Liver (tissue), 9 donors: ENCODE data around the gene AMBN. TPM values are rescaled to one million over a fixed set of nuclear protein-coding genes. Genes with fewer than 3 reads are reported as not detected.
A peak's percentile ranks its signal among the peaks of the same experiment; 100 is the strongest.

Experiments
- DNase-seq: peaks from one replicate; pipeline ENCODE4 v3.0.0-alpha.2; 2017; ENCODE audit warnings: low spot score
- H3K27ac ChIP-seq, 2 donors: one replicate each; pipeline ENCODE4 v1.7.0; 2013; ENCODE audit warnings: inconsistent platforms in 2 of 2, low read length in 2 of 2, control low read depth in 1 of 2, low read depth in 1 of 2, mild to moderate bottlenecking in 1 of 2
- H3K27me3 ChIP-seq, 4 donors: one replicate each; pipeline versions ENCODE4 v1.6.1 to v1.7.0; 2013; ENCODE audit warnings: low read length in 3 of 4, inconsistent platforms in 1 of 4, mild to moderate bottlenecking in 1 of 4, moderate library complexity in 1 of 4; ENCODE audit not compliant: control insufficient read depth in 4 of 4, insufficient read depth in 4 of 4
- H3K36me3 ChIP-seq, 4 donors: one replicate each; pipeline versions ENCODE4 v1.6.1 to v1.7.0; 2013; ENCODE audit warnings: low read length in 3 of 4, mild to moderate bottlenecking in 3 of 4, low read depth in 1 of 4, moderate library complexity in 1 of 4; ENCODE audit not compliant: control insufficient read depth in 4 of 4, insufficient read depth in 3 of 4
- H3K4me1 ChIP-seq, 4 donors: one replicate each; pipeline versions ENCODE4 v1.6.1 to v1.7.0; 2013; ENCODE audit warnings: low read length in 3 of 4, mild to moderate bottlenecking in 3 of 4, moderate library complexity in 1 of 4; ENCODE audit not compliant: control insufficient read depth in 4 of 4, insufficient read depth in 4 of 4
- H3K4me3 ChIP-seq, 3 donors: one replicate each; pipeline versions ENCODE4 v1.6.1 to v1.7.0; 2013; ENCODE audit warnings: low read length in 3 of 3, control low read depth in 1 of 3, low read depth in 1 of 3, mild to moderate bottlenecking in 1 of 3
- H3K9ac ChIP-seq, 2 donors: one replicate each; pipeline ENCODE4 v1.7.0; 2013; ENCODE audit warnings: low read length in 2 of 2, mild to moderate bottlenecking in 2 of 2, moderate library complexity in 2 of 2, control low read depth in 1 of 2, low read depth in 1 of 2
- H3K9me3 ChIP-seq, 4 donors: one replicate each; pipeline versions ENCODE4 v1.6.1 to v1.7.0; 2013; ENCODE audit warnings: low read length in 3 of 4; ENCODE audit not compliant: control insufficient read depth in 4 of 4
- EGR1 ChIP-seq, 2 donors: IDR thresholded peaks; 2 replicates each; pipeline ENCODE4 v1.6.1; 2016 to 2018; ENCODE audit warnings: antibody characterized with exemption in 2 of 2, low read depth in 2 of 2
- FOXA1 ChIP-seq: IDR thresholded peaks from 2 replicates; pipeline ENCODE4 v1.6.1; 2016; ENCODE audit warnings: antibody characterized with exemption
- FOXA2 ChIP-seq: IDR thresholded peaks from 2 replicates; pipeline ENCODE4 v1.6.1; 2016; ENCODE audit warnings: antibody characterized with exemption
- GABPA ChIP-seq, 2 donors: IDR thresholded peaks in 1 of 2; conservative IDR thresholded peaks in 1 of 2; 2 replicates each; pipeline ENCODE4 v1.6.1; 2016; ENCODE audit warnings: antibody characterized with exemption in 2 of 2, mild to moderate bottlenecking in 1 of 2, moderate library complexity in 1 of 2
- HNF4A ChIP-seq, 2 donors: conservative IDR thresholded peaks; 2 replicates each; pipeline ENCODE4 v1.6.1; 2016; ENCODE audit warnings: antibody characterized with exemption in 2 of 2, mild to moderate bottlenecking in 2 of 2
- HNF4G ChIP-seq: IDR thresholded peaks from 2 replicates; pipeline ENCODE4 v1.6.1; 2016; ENCODE audit warnings: antibody characterized with exemption
- JUND ChIP-seq, 2 donors: IDR thresholded peaks; 2 replicates each; pipeline ENCODE4 v1.6.1; 2016; ENCODE audit warnings: antibody characterized with exemption in 2 of 2
- NR2F2 ChIP-seq: IDR thresholded peaks from 2 replicates; pipeline ENCODE4 v1.6.1; 2016; ENCODE audit warnings: antibody characterized with exemption
- RAD21 ChIP-seq, 2 donors: IDR thresholded peaks; 2 replicates each; pipeline ENCODE4 v1.6.1; 2016; ENCODE audit warnings: antibody characterized with exemption in 2 of 2, mild to moderate bottlenecking in 2 of 2
- RXRA ChIP-seq, 2 donors: IDR thresholded peaks; 2 replicates each; pipeline ENCODE4 v1.6.1; 2017 to 2018; ENCODE audit warnings: antibody characterized with exemption in 2 of 2, mild to moderate bottlenecking in 1 of 2
- SP1 ChIP-seq: IDR thresholded peaks from 2 replicates; pipeline ENCODE4 v1.6.1; 2018; ENCODE audit warnings: antibody characterized with exemption, mild to moderate bottlenecking
- TAF1 ChIP-seq: conservative IDR thresholded peaks from 2 replicates; pipeline ENCODE4 v1.6.1; 2016; ENCODE audit warnings: antibody characterized with exemption, mild to moderate bottlenecking
- YY1 ChIP-seq: IDR thresholded peaks from 2 replicates; pipeline ENCODE4 v1.6.1; 2016; ENCODE audit warnings: antibody characterized with exemption, mild to moderate bottlenecking
- WGBS: extraction: QIAGEN DNeasy Blood & Tissue Kit; methylation state at CpG from one replicate; pipeline ENCODE4 v1.1.7; 2013; 5-methylcytosine and 5-hydroxymethylcytosine counted together
- polyA plus RNA-seq, 2 donors: library from polyadenylated mRNA; stranded (reverse) in 1 of 2; unstranded in 1 of 2; fragments of 200-250 nt in 1 of 2; fragments of >200 nt in 1 of 2; fragmentation: Nextera tagmentation in 1 of 2; extraction: Ambion mirVana in 1 of 2; gene quantifications; one replicate each; pipeline versions ENCODE4 v1.2.1 to v1.2.3, GENCODE V29; 2013 to 2015
- total RNA-seq, 2 donors: library from RNA; depleted of rRNA; stranded (reverse); fragments of >200 nt; gene quantifications; one replicate each; pipeline ENCODE4 v1.2.3, GENCODE V29; 2014
- TF ChIP-seq, protein P1 (sequence below): IDR thresholded peaks from 2 replicates; pipeline ENCODE4 v1.6.1; 2016; ENCODE audit warnings: antibody characterized with exemption
- TF ChIP-seq, protein P2 (sequence below): fragments of 150-350 bp; IDR thresholded peaks from 2 replicates; pipeline ENCODE4 v1.5.1; 2017; ENCODE audit warnings: improper control_type of control experiment, low read depth, low read length; ENCODE audit not compliant: missing input control
- TF ChIP-seq, protein P3 (sequence below): IDR thresholded peaks from 2 replicates; pipeline ENCODE4 v1.6.1; 2016; ENCODE audit warnings: antibody characterized with exemption
- TF ChIP-seq, protein P4 (sequence below): IDR thresholded peaks from 2 replicates; pipeline ENCODE4 v1.6.1; 2016; ENCODE audit warnings: antibody characterized with exemption
- TF ChIP-seq, protein P5 (sequence below): IDR thresholded peaks from 2 replicates; pipeline ENCODE4 v1.6.1; 2016; ENCODE audit warnings: antibody characterized with exemption, mild to moderate bottlenecking
- donor health status: healthy.
- donor health status: healthy.
- donor health status: healthy.
- donor health status: healthy.
- donor health status: healthy.

The AMBN gene
- total and polyA plus RNA-seq, 4 donors = not detected

DNA sequence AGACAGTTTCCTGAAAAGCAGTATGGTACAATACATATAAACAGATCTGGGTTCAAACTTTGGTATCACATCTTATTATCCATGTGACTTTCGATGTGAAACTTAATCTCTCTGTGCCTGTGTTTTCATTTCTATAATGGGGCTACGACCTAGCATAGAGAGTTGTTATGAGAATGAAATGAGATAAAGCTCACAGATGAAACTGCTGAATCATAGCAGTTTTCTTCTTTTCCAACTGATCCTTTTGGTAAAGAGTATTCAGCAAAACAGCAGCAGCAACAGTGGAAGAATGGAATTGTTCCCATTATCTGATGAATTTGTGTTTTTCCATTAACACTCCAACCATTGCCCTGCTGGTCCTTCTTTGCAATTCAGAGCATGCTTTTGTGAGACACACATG lies 16.3 kb downstream of the AMBN start:
- no peaks in the 10 kb centered on the region for H3K27me3 ChIP-seq
- no peaks in the 10 kb centered on the region for H3K36me3 ChIP-seq
- H3K4me3 ChIP-seq = no peak overlapping the region
- 73% methylated on average over 2 of the region's 2 CpGs for WGBS
- peaks cover 0 to 2% (median 0%) of the 10 kb centered on the region in 4 donors for H3K4me1 ChIP-seq
- H3K9me3 ChIP-seq = no peaks in the 10 kb centered on the region
- H3K9ac ChIP-seq = no peak overlapping the region
- H3K27ac ChIP-seq = no peak overlapping the region
- TF ChIP-seq YY1 (no peak), SP1 (no peak), NR2F2 (no peak), TAF1 (no peak)
- TF ChIP-seq, protein P1, sequence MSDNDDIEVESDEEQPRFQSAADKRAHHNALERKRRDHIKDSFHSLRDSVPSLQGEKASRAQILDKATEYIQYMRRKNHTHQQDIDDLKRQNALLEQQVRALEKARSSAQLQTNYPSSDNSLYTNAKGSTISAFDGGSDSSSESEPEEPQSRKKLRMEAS = no peak
- DNase-seq = no peak

DNA sequence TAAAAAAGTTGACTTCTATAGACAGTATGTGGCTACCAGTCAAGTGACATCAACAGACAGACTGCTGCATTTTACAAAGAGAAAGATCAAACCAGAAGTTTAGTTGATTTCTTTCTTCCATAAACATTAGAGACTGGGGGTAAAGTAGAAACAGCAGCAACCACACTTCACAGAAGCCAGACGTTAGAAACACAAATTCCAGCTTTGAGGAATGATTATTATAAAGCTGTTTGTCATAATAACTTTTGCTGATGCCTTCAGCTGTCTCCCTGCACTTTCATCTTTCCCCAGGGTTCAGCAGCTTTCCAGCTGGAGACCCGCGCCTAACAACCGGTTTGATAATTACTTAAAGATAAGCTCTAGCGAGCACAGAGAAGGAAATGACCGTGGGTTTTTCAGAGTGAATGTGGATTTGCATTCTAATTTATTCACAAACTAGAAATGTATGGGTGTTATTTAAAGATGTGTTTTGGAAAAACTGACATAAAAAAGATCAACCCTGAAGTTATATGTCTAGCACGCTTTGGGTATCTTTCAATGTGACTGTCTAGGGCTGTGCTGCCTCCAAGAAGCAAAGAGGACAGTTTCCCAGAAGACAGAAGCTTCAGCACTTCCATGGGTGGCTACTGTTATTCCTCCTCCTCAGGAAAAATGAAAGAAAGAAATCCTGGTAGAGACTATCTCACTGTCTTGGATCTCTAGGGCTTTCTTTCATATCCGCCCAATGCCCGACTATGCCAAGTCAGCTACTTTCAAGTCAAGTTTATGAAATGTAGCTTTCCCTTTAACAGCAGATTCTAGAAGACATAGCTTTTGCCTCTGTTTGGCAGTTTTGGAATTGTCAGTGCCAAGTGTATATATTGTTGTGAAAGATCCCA lies 21.5 kb downstream of the AMBN start:
- H3K9me3 ChIP-seq = no peaks in the 10 kb centered on the region
- TF ChIP-seq YY1 (no peak), HNF4G (no peak), SP1 (no peak), RXRA (IDR thresholded peaks at IDR 0.05) (no peak), EGR1 (IDR thresholded peaks at IDR 0.05; ENCODE audit: low read depth in 2 of 2) (no peak), FOXA1 (no peak), NR2F2 (no peak), RAD21 (IDR thresholded peaks at IDR 0.05) (no peak), JUND (IDR thresholded peaks at IDR 0.05) (no peak), GABPA (IDR thresholded peaks at IDR 0.05 in 1 of 2, conservative IDR thresholded peaks at IDR 0.05 in 1 of 2) (no peak), FOXA2 (no peak), HNF4A (conservative IDR thresholded peaks at IDR 0.05) (no peak), TAF1 (no peak)
- TF ChIP-seq, protein P2, sequence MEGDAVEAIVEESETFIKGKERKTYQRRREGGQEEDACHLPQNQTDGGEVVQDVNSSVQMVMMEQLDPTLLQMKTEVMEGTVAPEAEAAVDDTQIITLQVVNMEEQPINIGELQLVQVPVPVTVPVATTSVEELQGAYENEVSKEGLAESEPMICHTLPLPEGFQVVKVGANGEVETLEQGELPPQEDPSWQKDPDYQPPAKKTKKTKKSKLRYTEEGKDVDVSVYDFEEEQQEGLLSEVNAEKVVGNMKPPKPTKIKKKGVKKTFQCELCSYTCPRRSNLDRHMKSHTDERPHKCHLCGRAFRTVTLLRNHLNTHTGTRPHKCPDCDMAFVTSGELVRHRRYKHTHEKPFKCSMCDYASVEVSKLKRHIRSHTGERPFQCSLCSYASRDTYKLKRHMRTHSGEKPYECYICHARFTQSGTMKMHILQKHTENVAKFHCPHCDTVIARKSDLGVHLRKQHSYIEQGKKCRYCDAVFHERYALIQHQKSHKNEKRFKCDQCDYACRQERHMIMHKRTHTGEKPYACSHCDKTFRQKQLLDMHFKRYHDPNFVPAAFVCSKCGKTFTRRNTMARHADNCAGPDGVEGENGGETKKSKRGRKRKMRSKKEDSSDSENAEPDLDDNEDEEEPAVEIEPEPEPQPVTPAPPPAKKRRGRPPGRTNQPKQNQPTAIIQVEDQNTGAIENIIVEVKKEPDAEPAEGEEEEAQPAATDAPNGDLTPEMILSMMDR = no peak
- TF ChIP-seq, protein P3, sequence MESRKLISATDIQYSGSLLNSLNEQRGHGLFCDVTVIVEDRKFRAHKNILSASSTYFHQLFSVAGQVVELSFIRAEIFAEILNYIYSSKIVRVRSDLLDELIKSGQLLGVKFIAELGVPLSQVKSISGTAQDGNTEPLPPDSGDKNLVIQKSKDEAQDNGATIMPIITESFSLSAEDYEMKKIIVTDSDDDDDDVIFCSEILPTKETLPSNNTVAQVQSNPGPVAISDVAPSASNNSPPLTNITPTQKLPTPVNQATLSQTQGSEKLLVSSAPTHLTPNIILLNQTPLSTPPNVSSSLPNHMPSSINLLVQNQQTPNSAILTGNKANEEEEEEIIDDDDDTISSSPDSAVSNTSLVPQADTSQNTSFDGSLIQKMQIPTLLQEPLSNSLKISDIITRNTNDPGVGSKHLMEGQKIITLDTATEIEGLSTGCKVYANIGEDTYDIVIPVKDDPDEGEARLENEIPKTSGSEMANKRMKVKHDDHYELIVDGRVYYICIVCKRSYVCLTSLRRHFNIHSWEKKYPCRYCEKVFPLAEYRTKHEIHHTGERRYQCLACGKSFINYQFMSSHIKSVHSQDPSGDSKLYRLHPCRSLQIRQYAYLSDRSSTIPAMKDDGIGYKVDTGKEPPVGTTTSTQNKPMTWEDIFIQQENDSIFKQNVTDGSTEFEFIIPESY = no peak
- TF ChIP-seq, protein P4, sequence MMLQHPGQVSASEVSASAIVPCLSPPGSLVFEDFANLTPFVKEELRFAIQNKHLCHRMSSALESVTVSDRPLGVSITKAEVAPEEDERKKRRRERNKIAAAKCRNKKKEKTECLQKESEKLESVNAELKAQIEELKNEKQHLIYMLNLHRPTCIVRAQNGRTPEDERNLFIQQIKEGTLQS = no peak
- TF ChIP-seq, protein P5, sequence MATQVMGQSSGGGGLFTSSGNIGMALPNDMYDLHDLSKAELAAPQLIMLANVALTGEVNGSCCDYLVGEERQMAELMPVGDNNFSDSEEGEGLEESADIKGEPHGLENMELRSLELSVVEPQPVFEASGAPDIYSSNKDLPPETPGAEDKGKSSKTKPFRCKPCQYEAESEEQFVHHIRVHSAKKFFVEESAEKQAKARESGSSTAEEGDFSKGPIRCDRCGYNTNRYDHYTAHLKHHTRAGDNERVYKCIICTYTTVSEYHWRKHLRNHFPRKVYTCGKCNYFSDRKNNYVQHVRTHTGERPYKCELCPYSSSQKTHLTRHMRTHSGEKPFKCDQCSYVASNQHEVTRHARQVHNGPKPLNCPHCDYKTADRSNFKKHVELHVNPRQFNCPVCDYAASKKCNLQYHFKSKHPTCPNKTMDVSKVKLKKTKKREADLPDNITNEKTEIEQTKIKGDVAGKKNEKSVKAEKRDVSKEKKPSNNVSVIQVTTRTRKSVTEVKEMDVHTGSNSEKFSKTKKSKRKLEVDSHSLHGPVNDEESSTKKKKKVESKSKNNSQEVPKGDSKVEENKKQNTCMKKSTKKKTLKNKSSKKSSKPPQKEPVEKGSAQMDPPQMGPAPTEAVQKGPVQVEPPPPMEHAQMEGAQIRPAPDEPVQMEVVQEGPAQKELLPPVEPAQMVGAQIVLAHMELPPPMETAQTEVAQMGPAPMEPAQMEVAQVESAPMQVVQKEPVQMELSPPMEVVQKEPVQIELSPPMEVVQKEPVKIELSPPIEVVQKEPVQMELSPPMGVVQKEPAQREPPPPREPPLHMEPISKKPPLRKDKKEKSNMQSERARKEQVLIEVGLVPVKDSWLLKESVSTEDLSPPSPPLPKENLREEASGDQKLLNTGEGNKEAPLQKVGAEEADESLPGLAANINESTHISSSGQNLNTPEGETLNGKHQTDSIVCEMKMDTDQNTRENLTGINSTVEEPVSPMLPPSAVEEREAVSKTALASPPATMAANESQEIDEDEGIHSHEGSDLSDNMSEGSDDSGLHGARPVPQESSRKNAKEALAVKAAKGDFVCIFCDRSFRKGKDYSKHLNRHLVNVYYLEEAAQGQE = no peak
- TF ChIP-seq, protein P1 = no peak
- no peak overlapping the region for H3K9ac ChIP-seq
- 27% methylated on average over 9 of the region's 9 CpGs for WGBS
- peak overlapping the region in 1 of 2 donors; percentile 7 for H3K27ac ChIP-seq
- no peaks in the 10 kb centered on the region for H3K27me3 ChIP-seq
- no peak for DNase-seq
- H3K36me3 ChIP-seq = no peaks in the 10 kb centered on the region
- H3K4me1 ChIP-seq = peaks cover 0 to 6% (median under 1%) of the 10 kb centered on the region in 4 donors
- H3K4me3 ChIP-seq = peak overlapping the region in 1 of 3 donors; percentile 7
